HepG2 (cell line): ENCODE measurements around the gene ABCF1. TPM values are rescaled to one million over a fixed set of nuclear protein-coding genes. Genes with fewer than 3 reads are reported as not detected.

Experiments
- CBX1 ChIP-seq: IDR thresholded peaks from one replicate; pipeline ENCODE4 v1.6.1; 2016; ENCODE audit warnings: antibody characterized with exemption, low read depth
- ELF4 ChIP-seq: sonication (generic); formaldehyde crosslinking; IDR thresholded peaks from 2 replicates; pipeline ENCODE4 v1.5.0; 2020; ENCODE audit warnings: missing genetic modification reagents, mild to moderate bottlenecking, moderate library complexity, borderline replicate concordance
- EP300 ChIP-seq, 3 experiments: sonication (generic) in 1 of 3; formaldehyde crosslinking in 1 of 3; IDR thresholded peaks; 2 replicates each; pipeline versions ENCODE4 v1.5.1 to v1.6.1; 2011 to 2020; ENCODE audit warnings: low read depth in 2 of 3, low read length in 2 of 3, borderline replicate concordance in 1 of 3, improper control_type of control experiment in 1 of 3, mild to moderate bottlenecking in 1 of 3, missing genetic modification reagents in 1 of 3, moderate library complexity in 1 of 3
- FOXK2 ChIP-seq: fragments of 450-650 bp; IDR thresholded peaks from 2 replicates; pipeline ENCODE4 v1.6.1; 2016
- KAT8 ChIP-seq: IDR thresholded peaks from 2 replicates; pipeline ENCODE4 v1.6.1; 2016; ENCODE audit warnings: missing genetic modification reagents, missing compliant biosample characterization
- KDM4B ChIP-seq: sonication (generic); formaldehyde crosslinking; IDR thresholded peaks from 2 replicates; pipeline ENCODE4 v1.4.0; 2020; ENCODE audit warnings: missing genetic modification reagents
- KLF6 ChIP-seq: IDR thresholded peaks from 2 replicates; pipeline ENCODE4 v1.8.0; 2016; ENCODE audit warnings: missing biosample characterization, missing genetic modification reagents
- MAX ChIP-seq: IDR thresholded peaks from 2 replicates; pipeline ENCODE4 v1.6.1; 2012; ENCODE audit warnings: inconsistent platforms
- PAWR ChIP-seq: sonication (generic); formaldehyde crosslinking; IDR thresholded peaks from 2 replicates; pipeline ENCODE4 v1.4.0; 2020; ENCODE audit warnings: missing genetic modification reagents, mild to moderate bottlenecking, borderline replicate concordance
- PHF21A ChIP-seq: sonication (generic); formaldehyde crosslinking; IDR thresholded peaks from 2 replicates; pipeline ENCODE4 v1.5.0; 2020; ENCODE audit warnings: mild to moderate bottlenecking, missing genetic modification reagents
- SALL2 ChIP-seq: sonication (generic); formaldehyde crosslinking; IDR thresholded peaks from 2 replicates; pipeline ENCODE4 v1.8.1; 2023; ENCODE audit warnings: mild to moderate bottlenecking, missing genetic modification reagents, inconsistent platforms
- SUZ12 ChIP-seq: fragments of 150-350 bp; IDR thresholded peaks from 2 replicates; pipeline ENCODE4 v1.6.1; 2014; ENCODE audit warnings: low read depth, low read length
- TEF ChIP-seq: sonication (generic); formaldehyde crosslinking; IDR thresholded peaks from 2 replicates; pipeline ENCODE4 v1.5.0; 2020; ENCODE audit warnings: missing genetic modification reagents
- ZBTB1 ChIP-seq: sonication (generic); formaldehyde crosslinking; IDR thresholded peaks from 2 replicates; pipeline ENCODE4 v1.4.0; 2020; ENCODE audit warnings: missing genetic modification reagents, borderline replicate concordance
- ZFP1 ChIP-seq: IDR thresholded peaks from 2 replicates; pipeline ENCODE4 v1.6.1; 2016
- ZNF180 ChIP-seq: sonication (generic); formaldehyde crosslinking; IDR thresholded peaks from 2 replicates; pipeline ENCODE4 v1.4.0; 2020; ENCODE audit warnings: low read depth, missing genetic modification reagents, borderline replicate concordance
- ZNF235 ChIP-seq: sonication (generic); formaldehyde crosslinking; IDR thresholded peaks from 2 replicates; pipeline ENCODE4 v1.8.1; 2023; ENCODE audit warnings: mild to moderate bottlenecking, missing genetic modification reagents, borderline replicate concordance
- ZNF367 ChIP-seq: sonication (generic); formaldehyde crosslinking; IDR thresholded peaks from 2 replicates; pipeline ENCODE4 v1.4.0; 2020; ENCODE audit warnings: missing genetic modification reagents, borderline replicate concordance
- ZNF44 ChIP-seq: sonication (generic); formaldehyde crosslinking; IDR thresholded peaks from 2 replicates; pipeline ENCODE4 v1.5.1; 2020; ENCODE audit warnings: mild to moderate bottlenecking, missing genetic modification reagents
- ZNF468 ChIP-seq: sonication (generic); formaldehyde crosslinking; IDR thresholded peaks from 2 replicates; pipeline ENCODE4 v1.8.0; 2022; ENCODE audit warnings: mild to moderate bottlenecking, moderate library complexity, missing genetic modification reagents
- ZNF546 ChIP-seq: sonication (generic); formaldehyde crosslinking; conservative IDR thresholded peaks from 2 replicates; pipeline ENCODE4 v1.8.1; 2023; ENCODE audit warnings: mild to moderate bottlenecking, missing genetic modification reagents
- ZNF550 ChIP-seq: sonication (generic); formaldehyde crosslinking; IDR thresholded peaks from 2 replicates; pipeline ENCODE4 v1.4.0; 2020; ENCODE audit warnings: mild to moderate bottlenecking, missing genetic modification reagents, borderline replicate concordance
- ZNF572 ChIP-seq: sonication (generic); formaldehyde crosslinking; IDR thresholded peaks from 2 replicates; pipeline ENCODE4 v1.5.1; 2020; ENCODE audit warnings: mild to moderate bottlenecking, missing genetic modification reagents
- ZNF639 ChIP-seq: conservative IDR thresholded peaks from 2 replicates; pipeline ENCODE4 v1.6.1; 2018; ENCODE audit warnings: missing genetic modification reagents
- ZNF7 ChIP-seq: IDR thresholded peaks from 2 replicates; pipeline ENCODE4 v1.6.1; 2016; ENCODE audit warnings: missing biosample characterization, missing genetic modification reagents
- ZNF75D ChIP-seq: sonication (generic); formaldehyde crosslinking; IDR thresholded peaks from 2 replicates; pipeline ENCODE4 v1.8.1; 2023; ENCODE audit warnings: missing genetic modification reagents, mild to moderate bottlenecking, borderline replicate concordance
- ZNF782 ChIP-seq: sonication (generic); formaldehyde crosslinking; IDR thresholded peaks from 2 replicates; pipeline ENCODE4 v1.4.0; 2020; ENCODE audit warnings: missing genetic modification reagents, mild to moderate bottlenecking, borderline replicate concordance
- ZSCAN29 ChIP-seq: sonication (generic); formaldehyde crosslinking; conservative IDR thresholded peaks from 2 replicates; pipeline ENCODE4 v1.4.0; 2020; ENCODE audit warnings: mild to moderate bottlenecking, missing genetic modification reagents
- polyA plus RNA-seq, 8 experiments: library from polyadenylated mRNA; depleted of rRNA in 3 of 8; stranded (reverse) in 7 of 8; unstranded in 1 of 8; fragments of >200 nt; fragmentation: Illumina TruSeq in 4 of 8; extraction: Trizol in 4 of 8; gene quantifications; 2 replicates each; pipeline versions ENCODE4 v1.2.1 to v1.2.3, GENCODE V29; 2011 to 2016; ENCODE audit warnings: low read depth in 4 of 8, missing spikeins in 1 of 8, mixed read lengths in 1 of 8; ENCODE audit not compliant: insufficient read depth in 1 of 8
- total RNA-seq, 5 experiments: library from RNA; depleted of rRNA; stranded (reverse); fragments of >200 nt; fragmentation: Illumina TruSeq; extraction: Trizol; gene quantifications; 2 replicates each; pipeline ENCODE4 v1.2.3, GENCODE V29; 2016; ENCODE audit warnings: low read depth in 1 of 5
- TF ChIP-seq, protein P1 (sequence below): fragments of 450-650 bp; IDR thresholded peaks from 2 replicates; pipeline ENCODE4 v1.6.1; 2017; ENCODE audit warnings: mild to moderate bottlenecking

Gene ABCF1
- total and polyA plus RNA-seq, 2 of the 13 experiments (the other 11 are each of a cell fraction or from before 2014, with no cell fraction given) = 25.4 to 98.9 TPM

DNA sequence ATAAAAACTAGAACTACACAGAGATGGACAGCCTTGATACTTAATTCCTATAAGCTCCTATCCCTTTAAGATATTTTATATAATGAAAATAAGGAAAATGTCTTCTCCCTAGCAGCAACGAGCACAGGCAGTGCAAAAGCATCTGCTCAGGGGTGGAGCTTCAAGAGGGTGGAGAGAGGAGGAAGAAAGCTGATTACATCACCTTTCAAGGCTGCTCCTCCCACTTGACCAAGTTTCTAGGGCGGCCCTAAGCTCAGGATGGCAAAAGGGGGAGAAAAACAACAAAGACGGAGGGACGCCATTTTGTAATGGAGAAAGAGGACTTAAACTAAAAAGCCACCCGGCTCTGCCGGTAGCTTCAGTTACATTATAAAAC is 43.6 kb downstream of the ABCF1 start (continued):
- TF ChIP-seq, protein P1, sequence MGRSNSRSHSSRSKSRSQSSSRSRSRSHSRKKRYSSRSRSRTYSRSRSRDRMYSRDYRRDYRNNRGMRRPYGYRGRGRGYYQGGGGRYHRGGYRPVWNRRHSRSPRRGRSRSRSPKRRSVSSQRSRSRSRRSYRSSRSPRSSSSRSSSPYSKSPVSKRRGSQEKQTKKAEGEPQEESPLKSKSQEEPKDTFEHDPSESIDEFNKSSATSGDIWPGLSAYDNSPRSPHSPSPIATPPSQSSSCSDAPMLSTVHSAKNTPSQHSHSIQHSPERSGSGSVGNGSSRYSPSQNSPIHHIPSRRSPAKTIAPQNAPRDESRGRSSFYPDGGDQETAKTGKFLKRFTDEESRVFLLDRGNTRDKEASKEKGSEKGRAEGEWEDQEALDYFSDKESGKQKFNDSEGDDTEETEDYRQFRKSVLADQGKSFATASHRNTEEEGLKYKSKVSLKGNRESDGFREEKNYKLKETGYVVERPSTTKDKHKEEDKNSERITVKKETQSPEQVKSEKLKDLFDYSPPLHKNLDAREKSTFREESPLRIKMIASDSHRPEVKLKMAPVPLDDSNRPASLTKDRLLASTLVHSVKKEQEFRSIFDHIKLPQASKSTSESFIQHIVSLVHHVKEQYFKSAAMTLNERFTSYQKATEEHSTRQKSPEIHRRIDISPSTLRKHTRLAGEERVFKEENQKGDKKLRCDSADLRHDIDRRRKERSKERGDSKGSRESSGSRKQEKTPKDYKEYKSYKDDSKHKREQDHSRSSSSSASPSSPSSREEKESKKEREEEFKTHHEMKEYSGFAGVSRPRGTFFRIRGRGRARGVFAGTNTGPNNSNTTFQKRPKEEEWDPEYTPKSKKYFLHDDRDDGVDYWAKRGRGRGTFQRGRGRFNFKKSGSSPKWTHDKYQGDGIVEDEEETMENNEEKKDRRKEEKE = no peak
- TF ChIP-seq ZNF550 (CRISPR knock-in tag) (no peak), PHF21A (peak; percentile 51; the same call in 1 of the 2 replicates), ZNF468 (CRISPR knock-in tag) (no peak), ZNF235 (CRISPR knock-in tag) (0 out of 2 replicates have a peak, but pooled peaks have one; percentile 6), PAWR (CRISPR knock-in tag) (no peak), ZNF546 (CRISPR knock-in tag) (0 out of 2 replicates have a peak, but pooled peaks have one; percentile 25), ZNF782 (CRISPR knock-in tag) (no peak), EP300 (IDR thresholded peaks at IDR 0.05; ENCODE audit: low read depth in 2 of 2, low read length in 2 of 2) (peak in 1 of 2 experiments; percentile 52; a peak in 2 of 4 replicates), EP300 (CRISPR knock-in tag; IDR thresholded peaks at IDR 0.05; ENCODE audit: borderline replicate concordance) (no peak), ZNF639 (CRISPR knock-in tag) (no peak), FOXK2 (peak; percentile 69; the same call in 1 of the 2 replicates), ZNF367 (CRISPR knock-in tag) (no peak), KDM4B (CRISPR knock-in tag) (peak; percentile 34; the same call in 1 of the 2 replicates), KAT8 (CRISPR knock-in tag) (peak; percentile 73; the same call in 1 of the 2 replicates), ZFP1 (no peak), ZBTB1 (CRISPR knock-in tag) (no peak), ZNF180 (CRISPR knock-in tag) (no peak), ZSCAN29 (CRISPR knock-in tag) (no peak), ELF4 (CRISPR knock-in tag) (peak; percentile 64; the same call in 1 of the 2 replicates), MAX (no peak), ZNF75D (CRISPR knock-in tag) (no peak), ZNF7 (CRISPR knock-in tag) (no peak), SALL2 (CRISPR knock-in tag) (no peak), ZNF44 (no peak), ZNF572 (no peak), KLF6 (CRISPR knock-in tag) (peak; percentile 20; the same call in 1 of the 2 replicates), CBX1 (no peak), TEF (CRISPR knock-in tag) (no peak), SUZ12 (no peak)
